ENCODE data around the gene SPTBN4.
"Not testable (repeated sequence)": the region's sequence is repeated elsewhere in the genome, so short reads cannot be mapped to it uniquely, and the experiment has no call there.

SPTBN4 gene

DNA sequence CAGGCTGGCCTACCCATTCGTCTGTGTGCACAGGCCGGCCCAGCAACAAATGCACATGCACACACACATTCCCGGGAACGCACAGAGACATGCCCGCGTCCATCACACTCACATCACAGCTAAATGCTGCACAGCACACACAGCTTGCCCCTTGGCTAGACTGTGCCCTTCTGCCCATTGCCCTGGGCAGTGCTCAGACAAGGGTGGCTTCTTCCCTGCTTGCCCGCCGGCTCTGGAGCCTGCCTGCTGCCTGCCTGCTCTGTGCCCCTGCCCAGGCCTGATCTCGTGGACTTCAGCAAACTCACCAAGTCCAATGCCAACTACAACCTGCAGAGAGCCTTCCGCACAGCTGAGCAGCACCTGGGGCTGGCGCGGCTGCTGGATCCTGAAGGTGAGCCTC, 30.4 kb downstream of the SPTBN4 start:
- ChIA-PET POLR2A (interaction anchor here (0.5 to 1.0 kb wide), 2 partner anchors 17 to 187 kb away, joined by 4 to 7 read pairs; no protein-coding TSS in a partner anchor), CTCF (interaction anchor here (1.2 to 1.3 kb wide), 2 partner anchors 13 to 32 kb away, joined by 3 to 9 read pairs; partner anchors contain the start of gene BLVRB)
- no peaks in the 10 kb centered on the region for H3K4me1 ChIP-seq (ENCODE audit: control insufficient read depth, insufficient read depth, low read length)

DNA sequence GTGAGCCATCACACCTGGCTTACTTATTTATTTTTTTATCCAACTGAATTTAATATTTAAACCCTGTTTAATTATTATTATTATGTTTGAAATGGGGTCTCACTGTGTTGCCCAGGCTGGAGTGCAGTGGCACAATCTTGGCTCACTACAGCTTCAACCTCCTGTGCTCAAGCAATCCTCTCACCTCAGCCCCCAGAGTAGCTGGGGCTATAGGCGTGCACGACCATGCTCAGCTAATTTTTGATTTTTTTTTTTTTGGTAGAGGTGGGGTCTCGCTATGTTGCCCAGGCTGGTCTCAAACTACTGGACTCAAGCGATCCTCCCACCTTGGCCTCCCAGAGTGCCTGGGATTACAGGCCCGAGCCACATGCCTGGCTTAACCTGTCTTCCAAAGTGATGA, 32.5 kb downstream of the SPTBN4 start:
- H3K4me3 ChIP-seq (ENCODE audit: low read depth, low read length), result no peak overlapping the region
- POLR2A ChIA-PET, result interaction anchor here (1.5 kb wide), 1 partner anchor 73 kb away, joined by 5 read pairs; the partner anchor contains the start of gene SERTAD1
- H3K9me3 ChIP-seq (ENCODE audit: control insufficient read depth, insufficient read depth, low read depth, low read length), result no peaks in the 10 kb centered on the region
- H3K4me1 ChIP-seq (ENCODE audit: control insufficient read depth, insufficient read depth, low read length), result no peaks in the 10 kb centered on the region
- no peaks in the 10 kb centered on the region; a peak in 1 of 3 replicates for H3K36me3 ChIP-seq (ENCODE audit: control insufficient read depth in 2 of 2, insufficient read depth in 1 of 2, low read length in 2 of 2)
- CTCF ChIA-PET, result interaction anchor here (0.6 to 2.3 kb wide), 8 partner anchors 10 to 194 kb away, joined by 3 to 17 read pairs (median 4); no protein-coding TSS in a partner anchor
- no peak overlapping the region; the same call in 1 of the 2 replicates for H3K27ac ChIP-seq (ENCODE audit: extremely low read depth, low read depth, low read length)
- TF ChIP-seq ZNF121 (tag by site-specific recombination; IDR thresholded peaks at IDR 0.05) (peak; percentile 99), ZNF37A (tag by site-specific recombination; IDR thresholded peaks at IDR 0.05) (no peak), ZFHX2 (tag by site-specific recombination; conservative IDR thresholded peaks at IDR 0.05) (no peak), YY2 (tag by site-specific recombination; IDR thresholded peaks at IDR 0.05) (no peak), ZNF530 (tag by site-specific recombination; IDR thresholded peaks at IDR 0.05; ENCODE audit: low read depth) (no peak), ZNF23 (tag by site-specific recombination; IDR thresholded peaks at IDR 0.05; ENCODE audit: borderline replicate concordance) (no peak), ZNF658 (tag by site-specific recombination; IDR thresholded peaks at IDR 0.05) (no peak), ZNF324 (tag by site-specific recombination; IDR thresholded peaks at IDR 0.05) (no peak), ZNF560 (tag by site-specific recombination; IDR thresholded peaks at IDR 0.05; ENCODE audit: borderline replicate concordance) (no peak)

More for the DNA sequence above, 30.4 kb downstream of the SPTBN4 start:
- Histone ChIP-seq H3K36me3 (ENCODE audit: control insufficient read depth in 2 of 2, insufficient read depth in 1 of 2, low read length in 2 of 2) (no peaks in the 10 kb centered on the region; a peak in 1 of 3 replicates), H3K9me3 (ENCODE audit: control insufficient read depth, insufficient read depth, low read depth, low read length) (no peaks in the 10 kb centered on the region; the same call in 1 of the 2 replicates), H3K4me3 (ENCODE audit: low read depth, low read length) (no peak overlapping the region), H3K27ac (ENCODE audit: extremely low read depth, low read depth, low read length) (no peak overlapping the region)
- TF ChIP-seq ZEB2 (tag by site-specific recombination; IDR thresholded peaks at IDR 0.05), result no peak
- no peak for TF ChIP-seq GLIS1 (tag by site-specific recombination; IDR thresholded peaks at IDR 0.05)
- TF ChIP-seq, protein P1, sequence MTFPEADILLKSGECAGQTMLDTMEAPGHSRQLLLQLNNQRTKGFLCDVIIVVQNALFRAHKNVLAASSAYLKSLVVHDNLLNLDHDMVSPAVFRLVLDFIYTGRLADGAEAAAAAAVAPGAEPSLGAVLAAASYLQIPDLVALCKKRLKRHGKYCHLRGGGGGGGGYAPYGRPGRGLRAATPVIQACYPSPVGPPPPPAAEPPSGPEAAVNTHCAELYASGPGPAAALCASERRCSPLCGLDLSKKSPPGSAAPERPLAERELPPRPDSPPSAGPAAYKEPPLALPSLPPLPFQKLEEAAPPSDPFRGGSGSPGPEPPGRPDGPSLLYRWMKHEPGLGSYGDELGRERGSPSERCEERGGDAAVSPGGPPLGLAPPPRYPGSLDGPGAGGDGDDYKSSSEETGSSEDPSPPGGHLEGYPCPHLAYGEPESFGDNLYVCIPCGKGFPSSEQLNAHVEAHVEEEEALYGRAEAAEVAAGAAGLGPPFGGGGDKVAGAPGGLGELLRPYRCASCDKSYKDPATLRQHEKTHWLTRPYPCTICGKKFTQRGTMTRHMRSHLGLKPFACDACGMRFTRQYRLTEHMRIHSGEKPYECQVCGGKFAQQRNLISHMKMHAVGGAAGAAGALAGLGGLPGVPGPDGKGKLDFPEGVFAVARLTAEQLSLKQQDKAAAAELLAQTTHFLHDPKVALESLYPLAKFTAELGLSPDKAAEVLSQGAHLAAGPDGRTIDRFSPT (tag by site-specific recombination; IDR thresholded peaks at IDR 0.05), result peak; percentile 87
- TF ChIP-seq ZBTB20 (tag by site-specific recombination; IDR thresholded peaks at IDR 0.05), result 0 out of 2 replicates have a peak, but pooled peaks have one; percentile 9
- TF ChIP-seq, protein P2, sequence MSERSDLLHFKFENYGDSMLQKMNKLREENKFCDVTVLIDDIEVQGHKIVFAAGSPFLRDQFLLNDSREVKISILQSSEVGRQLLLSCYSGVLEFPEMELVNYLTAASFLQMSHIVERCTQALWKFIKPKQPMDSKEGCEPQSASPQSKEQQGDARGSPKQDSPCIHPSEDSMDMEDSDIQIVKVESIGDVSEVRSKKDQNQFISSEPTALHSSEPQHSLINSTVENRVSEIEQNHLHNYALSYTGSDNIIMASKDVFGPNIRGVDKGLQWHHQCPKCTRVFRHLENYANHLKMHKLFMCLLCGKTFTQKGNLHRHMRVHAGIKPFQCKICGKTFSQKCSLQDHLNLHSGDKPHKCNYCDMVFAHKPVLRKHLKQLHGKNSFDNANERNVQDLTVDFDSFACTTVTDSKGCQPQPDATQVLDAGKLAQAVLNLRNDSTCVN (tag by site-specific recombination; optimal IDR thresholded peaks at IDR 0.05), result peak; percentile 9

DNA sequence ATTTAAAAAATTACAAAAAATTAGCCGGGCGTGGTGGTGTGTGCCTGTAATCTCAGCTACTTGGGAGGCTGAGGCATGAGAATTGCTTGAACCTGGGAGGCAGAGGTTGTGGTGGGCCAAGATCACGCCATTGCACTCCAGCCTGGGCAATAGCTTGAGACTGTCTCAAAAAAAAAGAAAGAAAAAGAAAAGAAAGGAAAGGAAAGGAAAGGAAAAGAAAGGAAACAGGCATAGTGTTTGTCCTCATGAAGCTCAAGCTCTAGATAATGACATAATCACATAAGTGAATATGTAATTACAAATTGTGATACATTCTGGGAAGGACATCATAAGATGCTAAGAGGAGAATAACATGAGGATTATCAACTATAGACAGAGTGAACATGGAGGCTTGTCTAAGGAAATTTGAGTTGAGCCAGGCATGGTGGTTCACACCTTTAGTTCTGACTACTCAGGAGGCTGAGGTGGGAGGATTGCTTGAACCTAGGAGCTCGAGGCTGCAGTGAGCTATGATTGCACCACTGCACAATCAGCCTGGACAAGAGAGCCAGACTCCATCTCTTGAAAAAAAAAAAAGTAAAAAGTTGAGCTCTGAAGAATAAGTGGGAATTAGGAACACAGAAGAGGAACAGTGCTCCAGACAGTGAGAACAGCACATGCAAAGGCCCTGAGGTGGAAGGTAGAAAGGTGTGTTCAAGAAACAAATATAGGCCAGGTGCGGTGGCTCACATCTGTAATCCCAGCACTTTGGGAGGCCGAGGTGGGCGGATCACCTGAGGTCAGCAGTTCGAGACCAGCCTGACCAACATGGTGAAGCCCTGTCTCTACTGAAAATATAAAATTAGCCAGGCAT, 34.1 kb downstream of the SPTBN4 start:
- POLR2A ChIA-PET, result interaction anchor here (0.6 to 1.1 kb wide), 4 partner anchors 9 to 75 kb away, joined by 3 to 4 read pairs (median 3); partner anchors contain the start of gene SERTAD1
- not testable (repeated sequence) for H3K27ac ChIP-seq (ENCODE audit: extremely low read depth, low read depth, low read length); H3K4me3 ChIP-seq (ENCODE audit: low read depth, low read length); H3K4me1 ChIP-seq (ENCODE audit: control insufficient read depth, insufficient read depth, low read length); H3K9me3 ChIP-seq (ENCODE audit: control insufficient read depth, insufficient read depth, low read depth, low read length); H3K36me3 ChIP-seq (ENCODE audit: control insufficient read depth in 2 of 2, insufficient read depth in 1 of 2, low read length in 2 of 2)
- CTCF ChIA-PET, result interaction anchor here (0.5 to 2.3 kb wide), 16 partner anchors 10 to 361 kb away, joined by 3 to 17 read pairs (median 4); partner anchors contain the start of gene BLVRB
- TF ChIP-seq, protein P3, sequence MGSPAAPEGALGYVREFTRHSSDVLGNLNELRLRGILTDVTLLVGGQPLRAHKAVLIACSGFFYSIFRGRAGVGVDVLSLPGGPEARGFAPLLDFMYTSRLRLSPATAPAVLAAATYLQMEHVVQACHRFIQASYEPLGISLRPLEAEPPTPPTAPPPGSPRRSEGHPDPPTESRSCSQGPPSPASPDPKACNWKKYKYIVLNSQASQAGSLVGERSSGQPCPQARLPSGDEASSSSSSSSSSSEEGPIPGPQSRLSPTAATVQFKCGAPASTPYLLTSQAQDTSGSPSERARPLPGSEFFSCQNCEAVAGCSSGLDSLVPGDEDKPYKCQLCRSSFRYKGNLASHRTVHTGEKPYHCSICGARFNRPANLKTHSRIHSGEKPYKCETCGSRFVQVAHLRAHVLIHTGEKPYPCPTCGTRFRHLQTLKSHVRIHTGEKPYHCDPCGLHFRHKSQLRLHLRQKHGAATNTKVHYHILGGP (tag by site-specific recombination; IDR thresholded peaks at IDR 0.05), result 0 out of 2 replicates have a peak, but pooled peaks have one; percentile 33
- peak; percentile 98 for TF ChIP-seq ZNF623 (tag by site-specific recombination; IDR thresholded peaks at IDR 0.05)
- peak; percentile 40; the same call in 1 of the 2 replicates for TF ChIP-seq ZNF121 (tag by site-specific recombination; IDR thresholded peaks at IDR 0.05)
- TF ChIP-seq, protein P4, sequence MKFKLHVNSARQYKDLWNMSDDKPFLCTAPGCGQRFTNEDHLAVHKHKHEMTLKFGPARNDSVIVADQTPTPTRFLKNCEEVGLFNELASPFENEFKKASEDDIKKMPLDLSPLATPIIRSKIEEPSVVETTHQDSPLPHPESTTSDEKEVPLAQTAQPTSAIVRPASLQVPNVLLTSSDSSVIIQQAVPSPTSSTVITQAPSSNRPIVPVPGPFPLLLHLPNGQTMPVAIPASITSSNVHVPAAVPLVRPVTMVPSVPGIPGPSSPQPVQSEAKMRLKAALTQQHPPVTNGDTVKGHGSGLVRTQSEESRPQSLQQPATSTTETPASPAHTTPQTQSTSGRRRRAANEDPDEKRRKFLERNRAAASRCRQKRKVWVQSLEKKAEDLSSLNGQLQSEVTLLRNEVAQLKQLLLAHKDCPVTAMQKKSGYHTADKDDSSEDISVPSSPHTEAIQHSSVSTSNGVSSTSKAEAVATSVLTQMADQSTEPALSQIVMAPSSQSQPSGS (tag by site-specific recombination; IDR thresholded peaks at IDR 0.05; ENCODE audit: low read depth), result peak; percentile 93
- TF ChIP-seq PRDM1 (tag by site-specific recombination; IDR thresholded peaks at IDR 0.05), result peak; percentile 94
- TF ChIP-seq ZSCAN23 (tag by site-specific recombination; IDR thresholded peaks at IDR 0.05), result 0 out of 2 replicates have a peak, but pooled peaks have one; percentile 34

All from HEK293 (cell line).